Epithelial cell of esophagus (primary cell): ENCODE data around the gene NAXD.

Source experiments
- DNase-seq: peaks from one replicate; pipeline ENCODE4 v3.0.0; 2010; ENCODE audit warnings: low read depth
- H3K4me3 ChIP-seq: 2 replicates; pipeline ENCODE4 v1.5.1; 2011; ENCODE audit warnings: mild to moderate bottlenecking, low read length, control low read depth
- TF ChIP-seq, protein P1 (sequence below): IDR thresholded peaks from 2 replicates; pipeline ENCODE4 v1.5.1; 2011; ENCODE audit warnings: low read depth, mild to moderate bottlenecking, low read length, control low read depth, inconsistent platforms; ENCODE audit not compliant: insufficient read depth; ENCODE audit errors: missing control alignments

NAXD gene

DNA sequence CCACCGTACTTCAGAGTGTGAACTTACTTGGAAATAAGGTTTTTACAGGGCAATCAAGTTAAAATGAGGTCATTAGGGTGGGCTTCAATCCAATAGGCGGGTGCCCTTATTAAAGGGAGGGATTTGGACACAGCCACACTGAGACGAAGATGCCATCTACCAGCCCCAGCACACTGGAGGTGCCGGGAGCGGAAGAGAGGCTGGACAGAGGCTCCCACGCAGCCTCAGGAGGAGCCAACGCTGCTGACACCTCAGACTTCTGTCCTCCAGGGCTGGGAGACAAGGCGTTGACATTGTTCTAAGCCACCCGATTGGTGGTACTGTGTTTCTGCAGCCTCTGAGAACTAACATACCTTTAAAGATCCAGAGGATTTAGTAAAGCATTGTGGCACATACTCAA lies 41.2 kb upstream of the NAXD start:
- TF ChIP-seq, protein P1, sequence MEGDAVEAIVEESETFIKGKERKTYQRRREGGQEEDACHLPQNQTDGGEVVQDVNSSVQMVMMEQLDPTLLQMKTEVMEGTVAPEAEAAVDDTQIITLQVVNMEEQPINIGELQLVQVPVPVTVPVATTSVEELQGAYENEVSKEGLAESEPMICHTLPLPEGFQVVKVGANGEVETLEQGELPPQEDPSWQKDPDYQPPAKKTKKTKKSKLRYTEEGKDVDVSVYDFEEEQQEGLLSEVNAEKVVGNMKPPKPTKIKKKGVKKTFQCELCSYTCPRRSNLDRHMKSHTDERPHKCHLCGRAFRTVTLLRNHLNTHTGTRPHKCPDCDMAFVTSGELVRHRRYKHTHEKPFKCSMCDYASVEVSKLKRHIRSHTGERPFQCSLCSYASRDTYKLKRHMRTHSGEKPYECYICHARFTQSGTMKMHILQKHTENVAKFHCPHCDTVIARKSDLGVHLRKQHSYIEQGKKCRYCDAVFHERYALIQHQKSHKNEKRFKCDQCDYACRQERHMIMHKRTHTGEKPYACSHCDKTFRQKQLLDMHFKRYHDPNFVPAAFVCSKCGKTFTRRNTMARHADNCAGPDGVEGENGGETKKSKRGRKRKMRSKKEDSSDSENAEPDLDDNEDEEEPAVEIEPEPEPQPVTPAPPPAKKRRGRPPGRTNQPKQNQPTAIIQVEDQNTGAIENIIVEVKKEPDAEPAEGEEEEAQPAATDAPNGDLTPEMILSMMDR: no peak
- DNase-seq: no peak
- H3K4me3 ChIP-seq: no peak overlapping the region

DNA sequence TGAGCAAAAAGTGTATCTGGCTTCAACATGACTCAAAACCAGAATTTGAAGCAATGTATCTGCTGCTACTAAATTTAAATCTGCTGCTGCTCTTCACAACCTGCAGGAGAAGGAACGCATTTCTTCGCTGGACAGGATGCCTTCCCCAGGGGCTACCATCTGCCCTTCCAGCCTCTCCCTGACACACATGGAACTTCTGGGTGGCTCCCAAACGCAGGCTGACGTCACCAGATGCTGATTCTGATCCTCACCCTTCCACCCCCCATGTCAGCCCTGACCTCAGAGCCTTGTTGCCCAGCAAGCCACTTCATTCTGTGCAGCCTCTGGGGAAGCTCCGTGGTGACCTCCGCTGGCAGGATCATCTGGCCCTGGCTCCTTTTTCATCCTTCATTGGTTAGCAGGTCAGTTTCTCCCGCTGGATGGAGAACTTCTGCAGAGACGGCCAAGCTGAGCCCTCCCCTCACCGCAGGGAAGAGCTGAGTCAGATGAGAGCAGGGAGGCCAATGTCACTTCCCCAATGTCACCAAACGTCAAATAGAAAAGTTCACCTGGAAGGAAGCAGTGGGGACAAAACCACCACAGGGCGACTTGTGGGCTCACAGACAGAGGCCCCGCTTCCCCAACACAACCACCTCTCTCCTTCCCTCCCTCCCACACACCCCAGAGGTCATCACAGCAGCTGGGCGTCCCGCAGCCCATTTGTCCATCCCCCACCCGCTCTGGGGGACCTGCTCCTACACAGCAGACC lies 39.8 kb upstream of the NAXD start:
- TF ChIP-seq, protein P1: no peak
- no peak for DNase-seq
- no peak overlapping the region for H3K4me3 ChIP-seq

DNA sequence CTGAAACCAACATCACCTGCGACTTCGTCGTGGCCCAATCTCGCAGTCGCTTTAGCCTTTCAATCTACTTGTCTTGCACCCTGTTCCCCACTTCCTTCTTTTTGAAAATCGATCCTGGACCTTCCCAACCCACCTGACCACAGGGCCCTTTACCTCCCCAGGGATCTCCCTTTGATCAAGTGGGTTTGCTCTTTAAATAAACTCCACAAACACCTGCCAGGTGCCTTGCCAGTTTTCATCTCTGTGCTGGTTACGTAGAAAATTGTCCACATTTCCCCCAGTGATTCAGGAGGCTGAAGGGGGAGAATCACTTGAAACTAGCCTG lies 39.3 kb upstream of the NAXD start:
- H3K4me3 ChIP-seq: no peak overlapping the region
- TF ChIP-seq, protein P1: no peak
- DNase-seq: no peak

DNA sequence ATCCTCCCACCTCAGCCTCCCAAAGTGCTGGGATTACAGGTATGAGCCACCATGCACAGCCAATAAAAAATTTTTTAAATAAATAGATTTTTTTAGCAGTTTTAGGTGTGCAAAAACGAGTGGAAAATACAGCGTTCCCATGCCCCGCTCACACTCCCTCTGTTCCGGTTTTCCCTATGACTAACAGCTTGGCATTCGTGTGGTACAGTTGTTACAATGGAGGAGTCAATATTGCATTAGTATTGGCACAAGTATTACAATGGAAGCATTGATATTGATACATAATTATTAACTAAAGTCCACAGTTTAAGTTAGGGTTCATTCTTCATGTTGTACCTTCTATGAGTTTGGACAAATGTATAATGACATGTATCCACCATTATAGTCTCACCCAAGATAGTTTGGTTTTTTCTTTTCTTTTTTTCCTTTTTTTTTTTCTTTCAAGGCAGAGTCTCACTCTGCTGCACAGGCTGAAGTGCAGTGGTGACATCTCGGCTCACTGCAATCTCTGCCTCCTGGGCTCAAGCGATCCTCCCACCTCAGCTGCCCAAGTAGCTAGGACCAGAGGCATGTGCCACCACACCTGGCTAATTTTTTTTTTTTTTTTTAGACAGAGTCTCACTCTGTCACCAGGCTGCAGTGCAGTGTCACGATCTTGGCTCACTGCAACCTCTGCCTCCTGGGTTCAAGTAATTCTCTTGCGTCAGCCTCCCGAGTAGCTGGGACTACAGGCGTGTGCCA lies 38.4 kb upstream of the NAXD start:
- no peak for DNase-seq
- TF ChIP-seq, protein P1: no peak

DNA sequence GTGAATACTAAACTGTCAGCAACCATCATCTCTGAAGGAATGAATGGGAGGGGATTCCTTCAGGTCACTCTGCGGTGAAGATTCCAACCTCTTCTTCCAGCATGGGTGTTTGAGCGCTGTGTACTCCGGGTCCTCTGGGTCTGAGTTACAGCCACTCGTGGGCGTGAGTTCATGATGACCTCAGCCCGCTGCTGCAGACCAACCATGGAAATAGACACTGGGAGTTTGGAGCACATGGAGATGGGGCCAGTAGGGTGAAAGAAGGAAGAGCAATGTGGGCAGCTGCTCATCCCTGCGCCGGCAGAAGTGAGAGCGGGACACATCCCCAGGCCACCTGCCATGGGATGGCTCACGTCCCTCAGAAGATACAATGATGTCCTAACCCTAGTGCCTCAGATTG lies 37.0 kb upstream of the NAXD start:
- DNase-seq: no peak
- H3K4me3 ChIP-seq: no peak overlapping the region
- TF ChIP-seq, protein P1: no peak

More for the DNA sequence above, 38.4 kb upstream of the NAXD start:
- H3K4me3 ChIP-seq: no peak overlapping the region

DNA sequence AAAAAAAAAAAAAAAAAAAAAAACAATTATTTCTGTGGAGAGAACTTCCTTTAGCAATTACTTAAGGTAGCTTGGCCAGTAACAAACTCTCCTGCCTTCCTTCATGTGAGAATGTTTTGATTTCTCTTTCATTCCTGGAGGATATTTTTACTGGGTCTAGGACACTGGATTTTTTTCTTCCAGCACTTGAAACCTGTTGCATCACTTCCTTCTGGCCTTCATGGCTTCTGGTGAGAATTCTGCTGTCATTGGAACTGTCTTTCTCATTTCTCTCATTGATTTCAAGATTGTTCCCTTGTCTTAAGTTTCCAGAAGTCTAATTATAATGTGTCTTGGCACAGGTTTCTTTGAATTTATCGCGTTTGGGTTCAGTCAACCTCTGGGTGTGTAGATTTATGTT lies 34.5 kb upstream of the NAXD start:
- DNase-seq: no peak
- no peak overlapping the region for H3K4me3 ChIP-seq
- TF ChIP-seq, protein P1: no peak
